IPS DF 4.7 (cell line): ENCODE measurements around the gene PRKD2.

Source experiments
- DNase-seq: peaks from one replicate; pipeline ENCODE4 v3.0.0-alpha.2; 2013; ENCODE audit warnings: low spot score; ENCODE audit errors: extremely low read depth

The PRKD2 gene

GRCh38 chr19:46710687-46711086 is 6.2 kb downstream of the PRKD2 start:
- no peak for DNase-seq

- DNase-seq: no peak
These were observed 12.4 kb downstream of the PRKD2 start for GRCh38 chr19:46704379-46705076.

- no peak for DNase-seq
These were observed 16.2 kb downstream of the PRKD2 start for GRCh38 chr19:46700704-46701103.

- DNase-seq: no peak
These were observed 18.3 kb downstream of the PRKD2 start for GRCh38 chr19:46698395-46699321.

- no peak for DNase-seq
These were observed 19.5 kb downstream of the PRKD2 start for GRCh38 chr19:46697204-46697960.

- no peak for DNase-seq
These were observed 20.1 kb downstream of the PRKD2 start for GRCh38 chr19:46696866-46697203.

GRCh38 chr19:46696052-46696451 is 20.9 kb downstream of the PRKD2 start:
- DNase-seq: no peak

- DNase-seq: no peak
These were observed 23.2 kb downstream of the PRKD2 start for GRCh38 chr19:46693760-46694159.

GRCh38 chr19:46692918-46693722 is 23.8 kb downstream of the PRKD2 start:
- DNase-seq: no peak

- DNase-seq: no peak
These were observed 25.0 kb downstream of the PRKD2 start for GRCh38 chr19:46691948-46692347.

- DNase-seq: no peak
These were observed 25.8 kb downstream of the PRKD2 start for GRCh38 chr19:46691104-46691503.

GRCh38 chr19:46689358-46689757 is 27.6 kb downstream of the PRKD2 start:
- no peak for DNase-seq

GRCh38 chr19:46687438-46688145 is 29.3 kb downstream of the PRKD2 start:
- DNase-seq: no peak

- no peak for DNase-seq
These were observed 31.7 kb downstream of the PRKD2 start for GRCh38 chr19:46685189-46685588.

GRCh38 chr19:46678110-46678732 is 38.7 kb downstream of the PRKD2 start:
- DNase-seq: no peak

- no peak for DNase-seq
These were observed 42.3 kb downstream of the PRKD2 start for GRCh38 chr19:46674416-46675178.

GRCh38 chr19:46670813-46671212 is 46.1 kb downstream of the PRKD2 start:
- DNase-seq: no peak

GRCh38 chr19:46668662-46669061 is 48.3 kb downstream of the PRKD2 start:
- DNase-seq: no peak

- DNase-seq: no peak
These were observed 51.8 kb downstream of the PRKD2 start for GRCh38 chr19:46665072-46665471.
